Mesodermal cell (in vitro differentiated cells): ENCODE results near the gene RAB37. TPM values are rescaled to one million over a fixed set of nuclear protein-coding genes. Genes with fewer than 3 reads are reported as not detected.
A peak's percentile ranks its signal among the peaks of the same experiment; 100 is the strongest.

Source experiments
- H3K27ac ChIP-seq: 2 replicates; pipeline ENCODE4 v1.7.0; 2013; ENCODE audit warnings: mild to moderate bottlenecking, low read depth, low read length, moderate library complexity; ENCODE audit not compliant: severe bottlenecking
- H3K36me3 ChIP-seq: 2 replicates; pipeline ENCODE4 v1.7.1; 2013; ENCODE audit warnings: mild to moderate bottlenecking, low read length, moderate library complexity; ENCODE audit not compliant: control insufficient read depth, insufficient read depth
- H3K4me1 ChIP-seq: one replicate; pipeline ENCODE4 v1.7.1; 2013; ENCODE audit warnings: mild to moderate bottlenecking, low read length; ENCODE audit not compliant: insufficient read depth, control insufficient read depth, poor library complexity, severe bottlenecking
- H3K4me3 ChIP-seq: 2 replicates; pipeline ENCODE4 v1.7.0; 2013; ENCODE audit warnings: low read length, control low read depth, mild to moderate bottlenecking; ENCODE audit not compliant: insufficient read depth, poor library complexity, severe bottlenecking; ENCODE audit errors: extremely low read depth
- H3K9me3 ChIP-seq: 2 replicates; pipeline ENCODE4 v1.7.1; 2013; ENCODE audit warnings: mild to moderate bottlenecking, low read length, moderate library complexity; ENCODE audit not compliant: control insufficient read depth
- WGBS, 2 experiments: methylation state at CpG; one replicate each; pipeline ENCODE4 v1.1.5; 2013; ENCODE audit warnings: missing lambda C conversion rate in 2 of 2; ENCODE audit not compliant: insufficient coverage in 2 of 2; 5-methylcytosine and 5-hydroxymethylcytosine counted together
- polyA plus RNA-seq, 2 experiments: library from polyadenylated mRNA; stranded (reverse); fragments of 50-300 nt; gene quantifications; one replicate each; pipeline ENCODE4 v1.2.3, GENCODE V29; 2013

RAB37 gene, protein sequence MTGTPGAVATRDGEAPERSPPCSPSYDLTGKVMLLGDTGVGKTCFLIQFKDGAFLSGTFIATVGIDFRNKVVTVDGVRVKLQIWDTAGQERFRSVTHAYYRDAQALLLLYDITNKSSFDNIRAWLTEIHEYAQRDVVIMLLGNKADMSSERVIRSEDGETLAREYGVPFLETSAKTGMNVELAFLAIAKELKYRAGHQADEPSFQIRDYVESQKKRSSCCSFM
- polyA plus RNA-seq (2013, experiment 1 of 2) = 11.7 TPM
- polyA plus RNA-seq (2013, experiment 2 of 2) = 16.4 TPM

DNA sequence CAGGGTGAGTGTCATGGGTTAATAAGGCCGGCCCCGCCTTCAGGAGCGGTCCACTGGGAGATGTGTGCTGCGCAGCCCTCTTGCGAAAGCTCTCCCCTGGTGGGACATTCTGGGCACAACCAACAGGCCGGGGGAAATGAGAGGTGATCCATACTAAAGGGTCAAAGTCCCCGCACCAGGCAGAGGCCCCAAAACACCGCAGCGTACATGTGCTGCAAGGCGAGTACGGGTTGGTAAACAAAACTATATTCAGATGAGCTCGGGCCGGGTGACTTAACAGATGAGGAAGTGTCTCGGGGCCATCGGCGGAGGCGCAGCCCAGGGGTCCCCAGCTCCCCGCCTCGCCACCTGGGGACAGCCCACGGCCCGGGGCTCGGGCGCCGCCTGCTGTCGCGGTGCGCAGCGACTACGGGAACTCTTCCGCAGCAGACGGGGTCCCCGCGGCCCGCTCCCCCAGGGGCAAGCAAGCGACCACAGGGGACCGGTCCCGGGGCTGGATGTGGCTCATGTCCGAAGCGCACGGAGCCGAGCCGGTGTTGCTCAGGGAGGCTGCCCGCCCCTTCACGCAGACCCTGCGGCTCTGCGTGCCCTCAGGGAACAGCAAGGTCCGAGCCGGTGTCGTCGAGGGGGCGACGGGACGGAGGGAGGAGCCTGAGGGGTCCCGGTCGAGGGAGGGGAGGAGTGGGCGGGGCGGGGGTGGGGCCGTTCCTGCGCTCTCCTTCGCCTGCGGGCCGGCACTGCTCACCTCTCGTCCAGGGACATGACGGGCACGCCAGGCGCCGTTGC, at the start of gene RAB37:
Gene RAB37, plus strand, starts transcription at position 744 of the 786 bp plus-strand sequence. Its CDS starts 17 bp downstream, at position 761.
- Histone ChIP-seq H3K9me3 (no peaks in the 10 kb centered on the region), H3K4me3 (peak within 1 kb of the TSS; percentile 38), H3K36me3 (no peaks in the 10 kb centered on the region), H3K4me1 (peaks cover 15% of the 10 kb centered on the region), H3K27ac (no peak within 1 kb of the TSS)
- 2 to 4% methylated on average over 49 to 61 of the region's 67 CpGs for WGBS, 2 experiments

DNA sequence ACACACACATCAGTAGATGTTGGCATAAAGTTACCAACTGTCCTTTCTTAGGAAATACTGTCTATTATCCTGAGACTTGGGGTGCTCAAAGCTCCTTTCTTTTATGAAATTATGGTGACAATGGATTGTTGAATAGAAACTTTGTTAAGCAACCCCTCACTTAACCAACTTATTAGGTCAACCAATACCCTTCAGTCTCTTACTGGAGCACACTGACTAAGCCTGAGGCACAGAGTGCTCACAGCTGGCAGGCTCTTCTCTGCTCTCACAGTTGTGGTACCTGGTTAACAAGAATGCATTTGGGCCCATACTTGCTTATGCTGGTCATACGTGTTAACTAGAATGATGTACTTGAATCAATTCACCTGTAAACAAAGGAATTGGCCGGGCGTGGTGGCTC, 49.2 kb upstream of the RAB37 start:
- Histone ChIP-seq H3K36me3 (no peaks in the 10 kb centered on the region), H3K9me3 (no peaks in the 10 kb centered on the region), H3K27ac (no peak overlapping the region), H3K4me3 (no peak overlapping the region), H3K4me1 (no peaks in the 10 kb centered on the region)
- WGBS, 2 experiments = 88 to 96% methylated on average over 3 of the region's 3 CpGs

- no peaks in the 10 kb centered on the region for H3K4me1 ChIP-seq
- no peaks in the 10 kb centered on the region for H3K9me3 ChIP-seq
- WGBS, 2 experiments = 81 to 92% methylated on average over 6 of the region's 6 CpGs
- H3K4me3 ChIP-seq = no peak overlapping the region
- H3K27ac ChIP-seq = no peak overlapping the region
- no peaks in the 10 kb centered on the region for H3K36me3 ChIP-seq
These were observed 46.6 kb upstream of the RAB37 start for GRCh38 chr17:74690409-74690825.

DNA sequence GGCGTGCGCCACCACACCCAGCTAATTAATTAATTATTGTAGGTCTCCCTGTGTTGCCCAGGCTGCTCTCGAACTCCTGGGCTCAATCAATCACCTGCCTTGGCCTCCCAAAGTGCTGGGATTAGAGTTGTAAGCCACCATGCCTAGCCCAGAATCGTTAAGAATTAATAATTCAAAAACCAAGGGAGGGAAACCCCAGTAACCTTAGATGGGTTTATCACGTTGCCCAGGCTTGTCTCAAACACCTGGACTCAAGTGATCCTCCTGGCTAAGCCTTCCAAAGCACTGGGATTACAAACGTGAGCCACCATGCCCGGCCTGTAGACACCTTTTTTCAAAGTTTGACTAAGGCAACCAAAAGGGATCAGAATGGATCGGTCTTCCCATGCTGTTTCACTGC, 45.9 kb upstream of the RAB37 start:
- no peak overlapping the region for H3K27ac ChIP-seq
- H3K36me3 ChIP-seq = no peaks in the 10 kb centered on the region
- H3K4me1 ChIP-seq = no peaks in the 10 kb centered on the region
- no peaks in the 10 kb centered on the region for H3K9me3 ChIP-seq
- H3K4me3 ChIP-seq = no peak overlapping the region
- WGBS, 2 experiments = 71 to 77% methylated on average over 5 to 6 of the region's 8 CpGs

DNA sequence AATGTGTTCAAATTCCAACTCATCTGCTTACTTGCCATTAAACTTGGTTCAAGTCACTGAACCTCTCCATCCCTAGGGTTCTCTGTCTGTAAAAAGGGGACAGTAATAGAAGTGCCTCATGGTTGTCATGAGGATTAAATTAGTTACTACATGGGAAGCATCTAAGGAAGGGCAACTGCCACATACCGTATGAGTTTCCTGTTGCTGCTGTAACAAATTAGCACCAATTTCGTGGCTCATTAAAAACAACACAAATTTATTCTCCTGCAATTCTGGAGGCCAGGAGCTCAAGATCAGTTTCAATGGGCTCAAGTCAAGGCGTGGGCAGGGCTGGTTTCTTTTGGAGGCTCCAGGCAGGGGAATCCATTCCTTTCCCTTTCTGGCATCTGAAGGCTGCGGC, 43.0 kb upstream of the RAB37 start:
- Histone ChIP-seq H3K27ac (no peak overlapping the region), H3K4me1 (no peaks in the 10 kb centered on the region), H3K36me3 (no peaks in the 10 kb centered on the region), H3K9me3 (no peaks in the 10 kb centered on the region), H3K4me3 (no peak overlapping the region)
- 67 to 82% methylated on average over 4 of the region's 4 CpGs for WGBS, 2 experiments

DNA sequence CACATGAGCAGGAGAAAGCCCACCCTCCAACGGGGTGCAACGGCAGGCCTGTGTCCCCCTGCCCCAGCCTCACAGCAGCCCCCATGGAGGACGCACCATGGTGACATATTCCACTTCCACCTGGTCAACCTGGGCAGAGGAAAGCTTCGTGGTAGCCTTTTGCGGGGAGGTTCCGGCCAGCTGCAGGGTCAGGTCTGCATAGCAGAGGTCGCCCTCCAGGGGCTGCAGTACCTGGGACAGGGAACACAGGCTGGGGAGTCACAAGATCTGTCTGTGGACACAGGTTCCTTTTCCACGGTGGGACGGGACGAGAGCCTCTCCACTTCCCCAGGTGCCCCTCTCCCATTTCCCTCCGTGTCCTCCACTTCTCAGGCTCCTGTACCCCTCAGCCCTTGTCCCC, 41.4 kb upstream of the RAB37 start:
- no peaks in the 10 kb centered on the region for H3K9me3 ChIP-seq
- H3K4me1 ChIP-seq = no peaks in the 10 kb centered on the region
- WGBS, 2 experiments = 85 to 86% methylated on average over 10 to 11 of the region's 11 CpGs
- no peak overlapping the region for H3K27ac ChIP-seq
- H3K4me3 ChIP-seq = no peak overlapping the region
- H3K36me3 ChIP-seq = no peaks in the 10 kb centered on the region

DNA sequence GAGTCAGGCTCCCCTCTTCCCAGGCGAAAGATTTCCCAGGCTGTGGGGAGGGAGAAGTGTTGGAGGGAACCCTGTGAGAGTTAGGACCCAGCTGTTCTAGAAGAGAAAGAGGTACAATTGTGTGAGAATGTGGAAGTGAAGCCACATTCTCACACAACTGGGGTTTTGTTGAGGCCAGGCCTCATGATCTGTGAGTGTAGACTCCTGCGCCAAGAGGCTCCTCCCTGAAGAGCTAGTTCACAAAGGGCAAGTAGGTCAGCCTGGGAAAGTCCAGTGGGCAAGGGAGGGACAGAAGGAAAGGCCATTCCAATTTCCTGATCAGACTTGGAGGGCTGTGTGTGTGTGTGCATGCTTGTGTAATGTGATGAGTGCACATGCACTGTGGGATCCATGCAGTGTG, 39.5 kb upstream of the RAB37 start:
- 100% methylated on average over 1 of the region's 2 CpGs for WGBS, 2 experiments
- Histone ChIP-seq H3K4me1 (no peaks in the 10 kb centered on the region), H3K4me3 (no peak overlapping the region), H3K36me3 (no peaks in the 10 kb centered on the region), H3K27ac (no peak overlapping the region), H3K9me3 (no peaks in the 10 kb centered on the region)

DNA sequence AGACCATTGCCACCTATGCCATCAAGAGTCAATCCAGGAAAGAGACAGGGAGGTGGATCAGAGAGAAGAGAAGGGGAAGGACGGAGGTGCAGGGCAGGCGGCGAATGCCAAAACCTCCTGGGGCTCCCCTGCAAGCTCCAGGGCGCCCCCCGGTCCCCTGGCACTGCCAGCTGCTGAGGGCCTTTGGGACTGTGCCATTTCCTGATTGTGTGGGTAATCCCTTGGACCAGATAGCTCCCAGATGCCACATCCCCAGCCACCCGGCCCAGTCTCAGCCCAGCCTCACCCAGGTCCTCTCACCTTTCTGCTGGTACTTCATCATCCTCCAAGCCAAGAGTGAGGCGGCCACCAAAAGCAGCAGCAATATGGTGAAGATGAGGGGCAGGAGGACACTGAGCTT, 39.0 kb upstream of the RAB37 start:
- no peaks in the 10 kb centered on the region for H3K4me1 ChIP-seq
- H3K27ac ChIP-seq = no peak overlapping the region
- no peaks in the 10 kb centered on the region for H3K36me3 ChIP-seq
- no peaks in the 10 kb centered on the region for H3K9me3 ChIP-seq
- 86 to 95% methylated on average over 3 to 5 of the region's 7 CpGs for WGBS, 2 experiments
- no peak overlapping the region for H3K4me3 ChIP-seq

- Histone ChIP-seq H3K36me3 (no peaks in the 10 kb centered on the region), H3K27ac (no peak overlapping the region), H3K9me3 (no peaks in the 10 kb centered on the region), H3K4me1 (no peaks in the 10 kb centered on the region), H3K4me3 (no peak overlapping the region)
- 79 to 92% methylated on average over 6 of the region's 9 CpGs for WGBS, 2 experiments
These were observed 37.8 kb upstream of the RAB37 start for GRCh38 chr17:74699236-74699635.

- H3K36me3 ChIP-seq = no peaks in the 10 kb centered on the region
- no peaks in the 10 kb centered on the region for H3K4me1 ChIP-seq
- no peaks in the 10 kb centered on the region for H3K9me3 ChIP-seq
- no peak overlapping the region for H3K27ac ChIP-seq
- no peak overlapping the region for H3K4me3 ChIP-seq
- WGBS, 2 experiments = 81 to 83% methylated on average over 9 of the region's 9 CpGs
These were observed 34.8 kb upstream of the RAB37 start for GRCh38 chr17:74702116-74702871.
